A673 (cell line): ENCODE data around the gene GANC. TPM values are rescaled to one million over a fixed set of nuclear protein-coding genes. Genes with fewer than 3 reads are reported as not detected.

Experiments
- BruUV-seq: library from RNA; stranded (reverse); fragments of 400-500 nt; replicated peaks from 2 replicates; lab custom pipeline; 2021; lab: Mats Ljungman, UMichigan
- CTCF ChIA-PET: fragments of 300-600 bp; sonication (Branson Sonifier 250); formaldehyde crosslinking; loops from one replicate; lab custom pipeline; 2022; ENCODE audit warnings: antibody characterized with exemption; lab: Charles Lee
- POLR2A ChIA-PET: fragments of 300-600 bp; sonication (Branson Sonifier 250); formaldehyde crosslinking; loops from one replicate; lab custom pipeline; 2022; ENCODE audit warnings: antibody characterized with exemption; ENCODE audit not compliant: low non-redundant PET; lab: Charles Lee
- DNase-seq: peaks from one replicate; pipeline ENCODE4 v3.0.0-alpha.2; 2015; ENCODE audit warnings: low spot score
- H3K27ac ChIP-seq: fragments of 200-600 bp; sonication (generic); 2 replicates; pipeline ENCODE4 v1.5.1; 2016; ENCODE audit warnings: mixed run types, low read depth, mild to moderate bottlenecking, mixed read lengths, antibody characterized with exemption, low read length; ENCODE audit not compliant: poor library complexity, severe bottlenecking
- H3K27me3 ChIP-seq: fragments of 200-600 bp; sonication (generic); replicated peaks from 2 replicates; pipeline ENCODE4 v1.6.1; 2017; ENCODE audit warnings: mixed run types, low read depth, mild to moderate bottlenecking, mixed read lengths, antibody characterized with exemption, low read length; ENCODE audit not compliant: insufficient read depth, poor library complexity
- H3K36me3 ChIP-seq: fragments of 200-600 bp; sonication (generic); 2 replicates; pipeline ENCODE4 v1.6.1; 2016; ENCODE audit warnings: mixed run types, mild to moderate bottlenecking, mixed read lengths, antibody characterized with exemption, low read length; ENCODE audit not compliant: insufficient read depth, poor library complexity, severe bottlenecking
- H3K4me1 ChIP-seq: fragments of 200-600 bp; sonication (generic); 2 replicates; pipeline ENCODE4 v1.6.1; 2017; ENCODE audit warnings: mixed run types, mild to moderate bottlenecking, mixed read lengths, antibody characterized with exemption, low read length; ENCODE audit not compliant: insufficient read depth, poor library complexity, severe bottlenecking
- H3K4me3 ChIP-seq: fragments of 200-600 bp; sonication (generic); 2 replicates; pipeline ENCODE4 v1.5.1; 2016; ENCODE audit warnings: low read depth, mixed run types, mild to moderate bottlenecking, mixed read lengths, low read length; ENCODE audit not compliant: poor library complexity, severe bottlenecking
- H3K9me3 ChIP-seq: fragments of 200-600 bp; sonication (generic); 2 replicates; pipeline ENCODE4 v1.6.1; 2016; ENCODE audit warnings: mixed run types, low read depth, mild to moderate bottlenecking, mixed read lengths, antibody characterized with exemption, low read length; ENCODE audit not compliant: poor library complexity, severe bottlenecking
- EZH2 ChIP-seq: fragments of 200-600 bp; sonication (generic); IDR thresholded peaks from 2 replicates; pipeline ENCODE4 v1.6.1; 2017; ENCODE audit warnings: borderline replicate concordance, low read depth, mild to moderate bottlenecking, mixed read lengths, antibody characterized with exemption, low read length; ENCODE audit not compliant: poor library complexity, severe bottlenecking
- intact Hi-C: fragments of 100-400 bp; cut with micrococcal nuclease; formaldehyde crosslinking; loops from one replicate; pipeline ENCODE4 v1.10.0; 2022; ENCODE audit not compliant: unreplicated experiment
- total RNA-seq: library from RNA; stranded (reverse); gene quantifications from 2 replicates; pipeline ENCODE4 v1.2.3, GENCODE V29; 2021
- TF ChIP-seq, protein P1 (sequence below): fragments of 300-800, 200-600 bp; sonication (generic); conservative IDR thresholded peaks from 2 replicates; pipeline ENCODE4 v1.5.1; 2017; ENCODE audit warnings: low read depth, mild to moderate bottlenecking, antibody characterized with exemption, low read length, moderate library complexity, mixed read lengths

GANC gene
- total RNA-seq, 1 experiment from 2014 or later, result 28.2 TPM

DNA sequence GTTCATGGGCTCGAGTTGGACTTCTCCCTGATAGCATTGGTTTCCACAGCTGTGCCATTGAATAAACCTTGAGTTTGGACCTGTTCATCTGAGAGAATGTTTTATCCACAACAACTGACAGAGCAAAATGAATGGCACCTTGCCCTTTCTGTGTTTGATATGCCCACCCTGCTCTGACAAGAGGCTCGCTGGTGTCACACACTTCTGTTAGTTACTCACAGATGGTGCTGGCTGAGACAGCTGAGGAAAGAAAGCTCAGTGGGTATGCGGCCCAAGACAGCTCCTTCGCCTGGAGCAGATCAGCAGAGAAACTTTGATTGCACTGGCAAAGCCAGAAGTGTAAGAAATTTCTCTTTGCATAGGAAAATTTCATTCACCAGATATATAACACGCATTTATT is 83.8 kb downstream of the GANC start:
- Histone ChIP-seq H3K27ac (no peak overlapping the region), H3K9me3 (no peaks in the 10 kb centered on the region), H3K27me3 (no peaks in the 10 kb centered on the region), H3K4me3 (no peak overlapping the region), H3K36me3 (no peaks in the 10 kb centered on the region), H3K4me1 (no peaks in the 10 kb centered on the region)
- intact Hi-C loops, result no loop called here
- ChIA-PET CTCF (no interaction called here), POLR2A (no interaction called here)
- no TSS peak for BruUV-seq
- DNase-seq, result no peak
- no peak for TF ChIP-seq EZH2
- TF ChIP-seq, protein P1, sequence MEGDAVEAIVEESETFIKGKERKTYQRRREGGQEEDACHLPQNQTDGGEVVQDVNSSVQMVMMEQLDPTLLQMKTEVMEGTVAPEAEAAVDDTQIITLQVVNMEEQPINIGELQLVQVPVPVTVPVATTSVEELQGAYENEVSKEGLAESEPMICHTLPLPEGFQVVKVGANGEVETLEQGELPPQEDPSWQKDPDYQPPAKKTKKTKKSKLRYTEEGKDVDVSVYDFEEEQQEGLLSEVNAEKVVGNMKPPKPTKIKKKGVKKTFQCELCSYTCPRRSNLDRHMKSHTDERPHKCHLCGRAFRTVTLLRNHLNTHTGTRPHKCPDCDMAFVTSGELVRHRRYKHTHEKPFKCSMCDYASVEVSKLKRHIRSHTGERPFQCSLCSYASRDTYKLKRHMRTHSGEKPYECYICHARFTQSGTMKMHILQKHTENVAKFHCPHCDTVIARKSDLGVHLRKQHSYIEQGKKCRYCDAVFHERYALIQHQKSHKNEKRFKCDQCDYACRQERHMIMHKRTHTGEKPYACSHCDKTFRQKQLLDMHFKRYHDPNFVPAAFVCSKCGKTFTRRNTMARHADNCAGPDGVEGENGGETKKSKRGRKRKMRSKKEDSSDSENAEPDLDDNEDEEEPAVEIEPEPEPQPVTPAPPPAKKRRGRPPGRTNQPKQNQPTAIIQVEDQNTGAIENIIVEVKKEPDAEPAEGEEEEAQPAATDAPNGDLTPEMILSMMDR, result no peak

DNA sequence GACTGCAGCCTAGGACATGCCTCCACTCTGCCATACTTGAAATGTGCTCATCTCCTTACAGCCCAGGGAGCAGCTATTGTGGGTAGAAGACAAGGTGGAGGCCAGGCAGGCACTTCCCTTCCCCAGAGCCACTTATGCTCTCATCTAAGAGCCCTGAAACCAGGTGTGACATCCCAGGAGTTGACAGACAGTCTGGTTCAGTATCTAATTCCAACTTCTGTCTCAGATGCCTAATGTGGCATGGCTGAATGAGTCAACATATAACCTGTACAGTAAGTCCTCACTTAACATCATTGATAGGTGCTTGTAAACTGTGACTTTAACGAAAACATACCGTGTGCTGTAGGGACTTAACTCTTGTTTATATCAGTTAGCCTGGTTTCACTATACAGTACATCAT is 85.1 kb downstream of the GANC start:
- intact Hi-C loops, result no loop called here
- ChIA-PET POLR2A (no interaction called here), CTCF (no interaction called here)
- H3K4me1 ChIP-seq, result no peaks in the 10 kb centered on the region
- BruUV-seq, result no TSS peak
- H3K4me3 ChIP-seq, result no peak overlapping the region
- no peaks in the 10 kb centered on the region for H3K27me3 ChIP-seq
- TF ChIP-seq EZH2, result no peak
- TF ChIP-seq, protein P1, result no peak
- DNase-seq, result no peak
- H3K27ac ChIP-seq, result no peak overlapping the region
- H3K36me3 ChIP-seq, result no peaks in the 10 kb centered on the region
- H3K9me3 ChIP-seq, result no peaks in the 10 kb centered on the region

DNA sequence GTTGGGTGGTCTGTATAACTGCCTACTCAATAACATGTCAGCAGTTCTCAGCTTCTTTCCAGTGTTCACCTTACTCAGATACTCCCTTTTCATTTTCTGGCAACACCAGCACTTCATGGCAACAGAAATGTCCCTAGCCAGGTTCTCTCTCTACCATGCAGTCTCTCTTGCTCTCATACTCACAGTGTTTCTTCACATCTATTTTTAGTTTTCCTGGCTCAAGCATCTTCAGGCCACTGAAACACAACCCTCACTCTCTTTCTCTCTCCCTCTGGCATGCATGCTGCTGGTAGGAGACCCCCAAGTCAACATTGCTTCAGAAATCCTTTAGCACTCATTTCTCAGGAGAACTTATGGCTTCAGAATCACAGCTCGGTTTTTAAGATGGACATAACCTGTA is 86.2 kb downstream of the GANC start, which contains the start of gene CAPN3:
Gene CAPN3, plus strand, starts transcription at position 253 of the 400 bp plus-strand sequence. CDS start 305 bp downstream, outside the sequence.
- no peak within 1 kb of the TSS for H3K4me3 ChIP-seq
- TF ChIP-seq EZH2, result no peak
- TF ChIP-seq, protein P1, result no peak
- H3K27me3 ChIP-seq, result no peaks in the 10 kb centered on the region
- CTCF ChIA-PET, result no interaction called here
- H3K27ac ChIP-seq, result no peak within 1 kb of the TSS
- H3K36me3 ChIP-seq, result no peaks in the 10 kb centered on the region
- BruUV-seq, result no TSS peak
- H3K9me3 ChIP-seq, result no peaks in the 10 kb centered on the region
- intact Hi-C loops, result no loop called here
- DNase-seq, result no peak
- H3K4me1 ChIP-seq, result peaks cover 1% of the 10 kb centered on the region
- POLR2A ChIA-PET, result interaction anchor here (0.5 kb wide), 1 partner anchor 1655 kb away, joined by 4 read pairs; no protein-coding TSS in a partner anchor
